Measurements from ENCODE around the gene EGR2. TPM values are rescaled to one million over a fixed set of nuclear protein-coding genes. Genes with fewer than 3 reads are reported as not detected.
A peak's percentile ranks its signal among the peaks of the same experiment; 100 is the strongest.

Gene EGR2
- total RNA-seq, 2 donors from 2014 or later, result 14.3 to 116 TPM

DNA sequence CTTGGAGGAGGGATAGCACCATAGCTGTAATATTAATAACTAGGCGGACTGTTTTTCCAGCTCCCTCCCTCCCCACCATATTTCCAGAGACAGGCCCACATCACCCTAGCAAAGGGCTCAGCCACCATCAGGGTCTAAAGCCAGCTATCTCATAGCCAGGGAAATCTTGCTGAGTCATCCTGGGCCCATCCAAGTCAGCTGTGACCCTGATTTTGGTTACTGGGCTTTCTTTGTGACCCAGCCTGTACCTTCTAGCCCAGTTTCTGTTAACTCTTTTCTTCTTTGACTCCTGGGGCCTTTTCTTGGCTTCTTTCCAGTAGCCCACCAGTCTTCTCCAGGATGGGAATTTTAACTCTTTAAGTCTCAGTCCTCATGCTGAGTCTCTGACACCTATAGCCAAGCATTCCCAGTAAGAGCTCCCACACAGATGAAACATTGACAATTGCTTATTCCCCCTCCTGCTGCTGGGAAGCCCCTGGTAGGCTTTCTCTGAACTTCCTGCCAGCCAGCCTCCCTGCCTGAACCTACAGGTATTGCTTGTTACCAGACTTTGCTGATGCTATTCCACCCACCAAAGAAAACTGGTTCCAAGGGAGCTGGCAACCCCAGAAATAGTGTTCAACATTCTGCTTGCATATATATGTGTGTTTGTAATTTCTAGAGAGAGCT, 46.5 kb downstream of the EGR2 start:
- no peaks in the 10 kb centered on the region for H3K36me3 Mint-ChIP-seq
- peak overlapping the region in 1 of 2 donors; percentile 71 for H3K27ac Mint-ChIP-seq
- no peak overlapping the region for H3K4me3 Mint-ChIP-seq
- peaks cover 0 to 5% of the 10 kb centered on the region in 2 donors for H3K27me3 Mint-ChIP-seq
- H3K4me1 Mint-ChIP-seq (ENCODE audit: low read depth in 2 of 2), result peaks cover 18 to 54% of the 10 kb centered on the region in 2 donors
- ATAC-seq, result peak; percentile 52 to 70
- H3K9me3 Mint-ChIP-seq, result no peaks in the 10 kb centered on the region
- no peak for DNase-seq (ENCODE audit: low spot score)

DNA sequence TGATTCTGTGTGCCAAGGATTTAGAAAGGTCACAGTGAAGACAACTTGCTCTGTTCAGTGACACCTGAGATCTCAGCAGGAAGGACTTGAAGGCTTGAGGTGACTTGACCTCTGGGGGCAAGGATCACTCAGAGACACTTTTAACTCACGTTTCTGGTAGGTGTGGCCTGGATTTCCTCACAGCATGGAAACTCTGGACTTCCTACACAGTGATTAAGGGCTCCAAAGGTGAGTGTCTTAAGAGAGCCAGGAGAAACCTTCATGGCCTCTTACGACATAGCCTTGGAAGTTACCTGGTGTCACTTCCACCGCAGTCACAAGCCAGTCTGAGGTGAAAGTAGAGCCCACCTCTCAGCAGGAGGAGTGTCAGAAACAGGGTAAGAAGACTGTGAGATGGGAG, 49.8 kb downstream of the EGR2 start:
- Mint-ChIP-seq H3K4me3 (no peak overlapping the region), H3K27me3 (no peaks in the 10 kb centered on the region), H3K36me3 (no peaks in the 10 kb centered on the region), H3K27ac (peak overlapping the region in 1 of 2 donors; percentile 70), H3K4me1 (ENCODE audit: low read depth in 2 of 2) (peaks cover 13 to 41% of the 10 kb centered on the region in 2 donors), H3K9me3 (no peaks in the 10 kb centered on the region)
- ATAC-seq (no peak), DNase-seq (ENCODE audit: low spot score) (no peak)

DNA sequence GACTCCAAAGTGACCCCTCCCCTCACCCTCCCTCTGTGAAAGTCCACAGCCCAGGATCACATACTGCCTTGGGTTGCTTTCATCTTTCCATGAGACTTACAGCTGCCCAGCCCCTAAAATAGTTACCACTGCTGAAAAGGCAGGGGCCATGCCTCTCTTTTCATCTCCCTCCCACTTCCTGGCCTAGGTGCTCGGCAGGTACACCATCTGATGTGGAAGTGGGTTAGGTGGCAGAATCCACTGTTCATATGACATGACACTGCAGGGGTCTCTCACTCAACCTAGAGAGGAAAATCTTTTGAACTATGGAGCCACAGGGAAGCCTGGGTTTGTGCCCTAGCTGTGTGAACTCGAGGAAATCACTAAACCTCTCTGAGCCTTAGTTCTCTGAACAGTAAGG, 50.4 kb downstream of the EGR2 start:
- peaks cover 13 to 45% of the 10 kb centered on the region in 2 donors for H3K4me1 Mint-ChIP-seq (ENCODE audit: low read depth in 2 of 2)
- no peak overlapping the region for H3K4me3 Mint-ChIP-seq
- H3K36me3 Mint-ChIP-seq, result no peaks in the 10 kb centered on the region
- peak overlapping the region in 1 of 2 donors; percentile 70 for H3K27ac Mint-ChIP-seq
- DNase-seq (ENCODE audit: low spot score) (no peak), ATAC-seq (no peak)
- H3K27me3 Mint-ChIP-seq, result no peaks in the 10 kb centered on the region
- H3K9me3 Mint-ChIP-seq, result no peaks in the 10 kb centered on the region

DNA sequence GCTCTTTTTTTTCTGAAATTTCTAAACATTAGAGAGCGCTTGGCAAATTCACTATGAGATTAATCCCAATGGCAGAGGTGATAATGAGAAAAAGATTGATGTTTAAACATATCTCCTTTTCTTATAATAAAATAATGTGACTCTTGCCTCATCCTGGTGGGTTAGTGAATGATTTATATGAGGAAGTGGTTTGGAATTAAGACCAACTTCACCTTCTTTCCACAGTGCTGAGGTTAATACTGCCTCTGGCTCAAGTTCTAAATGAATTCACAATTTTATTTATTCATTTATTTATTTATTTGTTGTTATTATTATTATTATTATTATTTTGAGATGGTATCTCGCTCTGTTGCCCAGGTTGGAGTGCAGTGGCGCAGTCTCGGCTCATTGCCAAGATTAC, 52.2 kb downstream of the EGR2 start:
- DNase-seq (ENCODE audit: low spot score), result no peak
- no peaks in the 10 kb centered on the region for H3K9me3 Mint-ChIP-seq
- H3K27ac Mint-ChIP-seq, result no peak overlapping the region
- H3K4me1 Mint-ChIP-seq (ENCODE audit: low read depth in 2 of 2), result peaks cover 13 to 36% of the 10 kb centered on the region in 2 donors
- no peak for ATAC-seq
- H3K36me3 Mint-ChIP-seq, result no peaks in the 10 kb centered on the region
- no peaks in the 10 kb centered on the region for H3K27me3 Mint-ChIP-seq
- H3K4me3 Mint-ChIP-seq, result no peak overlapping the region

DNA sequence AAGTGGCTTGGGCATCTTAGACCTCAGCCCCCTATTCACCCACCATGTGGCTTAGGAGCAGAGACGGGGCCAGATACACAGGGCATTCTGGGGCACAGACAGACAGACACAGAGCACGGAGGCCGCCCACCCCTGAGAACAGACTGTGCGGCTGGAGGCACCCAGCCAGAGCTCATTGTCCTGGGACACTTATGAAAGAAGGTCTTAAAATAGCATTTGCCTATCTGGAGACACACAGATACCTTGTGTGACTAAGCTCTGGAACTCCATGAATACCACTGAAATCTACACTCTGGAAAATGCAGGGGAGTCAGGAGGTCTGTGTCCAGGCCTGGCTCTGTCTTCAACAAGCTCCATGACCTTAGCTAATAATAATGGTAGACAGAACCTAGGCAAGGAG, 53.0 kb downstream of the EGR2 start:
- Mint-ChIP-seq H3K9me3 (no peaks in the 10 kb centered on the region), H3K4me1 (ENCODE audit: low read depth in 2 of 2) (peaks cover 6 to 28% of the 10 kb centered on the region in 2 donors), H3K4me3 (no peak overlapping the region), H3K36me3 (no peaks in the 10 kb centered on the region), H3K27ac (no peak overlapping the region), H3K27me3 (no peaks in the 10 kb centered on the region)
- DNase-seq (ENCODE audit: low spot score) (no peak), ATAC-seq (no peak)

Other genes with a start within 250 kb of the EGR2 start
- gene ADO, start 11.6 kb downstream of the EGR2 start, total RNA-seq, result 10 to 100 TPM; 26.3 to 49.2 TPM

Measured in natural killer cell treated with Interleukin-12 subunit alpha and Interleukin-12 subunit beta and Interleukin-15 and Interleukin-18, amount 100 ng/mL, for 72 hours (primary cell).